ENCODE data around the gene FDXACB1. TPM values are rescaled to one million over a fixed set of nuclear protein-coding genes. Genes with fewer than 3 reads are reported as not detected.
A peak's percentile ranks its signal among the peaks of the same experiment; 100 is the strongest.

The FDXACB1 gene
- total RNA-seq, 1 experiment from 2014 or later = 2.8 TPM

DNA sequence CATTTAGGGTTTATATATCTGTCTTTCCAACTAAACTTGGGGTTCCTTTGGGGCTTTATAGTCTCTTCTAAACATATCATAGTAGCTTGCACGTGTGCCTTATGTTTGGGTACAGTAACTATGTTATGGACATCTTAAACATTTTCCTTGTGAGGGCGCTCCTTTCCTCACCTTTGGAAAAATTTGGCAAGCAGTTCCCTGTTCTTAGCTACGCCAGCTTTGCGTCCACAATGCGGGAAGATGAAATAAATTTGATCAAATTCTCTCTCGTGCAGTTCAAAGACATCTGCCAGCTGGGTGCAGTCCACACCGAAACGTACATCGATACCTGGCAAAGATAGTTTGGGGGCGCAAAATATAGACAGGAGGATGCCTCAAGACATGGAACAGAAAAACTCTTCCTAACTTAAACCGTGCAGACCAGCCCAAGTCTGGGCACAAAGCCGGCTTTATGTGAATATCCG, 548 bp downstream of the FDXACB1 start:
- Histone ChIP-seq H3K79me2 (ENCODE audit: insufficient read depth, low read length) (no peaks in the 10 kb centered on the region), H3K4me2 (ENCODE audit: insufficient read depth, insufficient read length, low read length) (peak overlapping the region; percentile 86), H2BK12ac (ENCODE audit: insufficient read length, low read depth, low read length) (no peak overlapping the region), H3K27me3 (ENCODE audit: insufficient read depth, low read length) (no peaks in the 10 kb centered on the region), H2AFZ (ENCODE audit: low read length) (peak overlapping the region; percentile 98), H3K27ac (ENCODE audit: insufficient read length, low read depth, low read length) (peak overlapping the region; percentile 20), H3T11ph (ENCODE audit: low read length) (no peak overlapping the region), H4K91ac (ENCODE audit: insufficient read length, low read depth, low read length) (no peak overlapping the region), H3K23me2 (ENCODE audit: insufficient read length, low read depth, low read length, poor library complexity, severe bottlenecking) (peaks cover 9% of the 10 kb centered on the region), H4K20me1 (ENCODE audit: control insufficient read depth, insufficient read depth, insufficient read length) (no peaks in the 10 kb centered on the region), H3K9me3 (ENCODE audit: control insufficient read depth, low read depth, low read length) (no peaks in the 10 kb centered on the region), H2BK15ac (ENCODE audit: low read depth, low read length) (no peak overlapping the region), H3K14ac (ENCODE audit: insufficient read depth, low read length) (peak overlapping the region; percentile 76; the same call in 1 of the 2 replicates), H3K79me1 (ENCODE audit: insufficient read depth, low read depth, low read length, poor library complexity, severe bottlenecking) (no peaks in the 10 kb centered on the region), H2AK5ac (ENCODE audit: insufficient read length, low read length) (no peak overlapping the region), H2BK5ac (ENCODE audit: insufficient read length, low read length) (no peak overlapping the region), H3K23ac (ENCODE audit: insufficient read length, low read depth, low read length) (no peak overlapping the region), H4K8ac (replicated peaks; ENCODE audit: insufficient read length, low read depth, low read length) (no peak overlapping the region), H3K56ac (ENCODE audit: insufficient read length, low read depth, low read length) (no peak overlapping the region), H2BK20ac (ENCODE audit: low read depth, low read length, poor library complexity, severe bottlenecking) (no peak overlapping the region), H3K4me1 (ENCODE audit: insufficient read depth, low read length) (no peaks in the 10 kb centered on the region; the same call in 1 of the 2 replicates), H3K4ac (ENCODE audit: low read depth, low read length) (no peak overlapping the region), H4K5ac (ENCODE audit: insufficient read length, low read depth, low read length) (no peak overlapping the region), H3K18ac (ENCODE audit: insufficient read length, low read depth, low read length) (peak overlapping the region; percentile 18), H2BK120ac (ENCODE audit: low read depth, low read length, poor library complexity, severe bottlenecking) (no peak overlapping the region), H3K9ac (ENCODE audit: extremely low read depth, insufficient read length, low read length) (peak overlapping the region; percentile 62)
- H3K27ac Mint-ChIP-seq = peak overlapping the region; percentile 91 to 99 (median 94)
- no CpG with 5 or more reads among the region's 13 CpGs for WGBS (ENCODE audit: extremely low coverage, insufficient read length, low lambda C conversion rate)
- H3K36me3 Mint-ChIP-seq (ENCODE audit: insufficient read depth in 1 of 3, low read depth in 3 of 3) = no peaks in the 10 kb centered on the region
- H3K27me3 Mint-ChIP-seq (ENCODE audit: low read depth) = no peaks in the 10 kb centered on the region
- TF ChIP-seq CTCF (conservative IDR thresholded peaks at IDR 0.05) = no peak
- H3K4me1 Mint-ChIP-seq = peaks cover 5 to 10% of the 10 kb centered on the region in 2 experiments
- no peak for DNase-seq
- no peaks in the 10 kb centered on the region for H3K9me3 Mint-ChIP-seq
- peak overlapping the region; percentile 91 to 92 for H3K4me3 Mint-ChIP-seq
